Uterus (tissue), 4 donors: Measurements from ENCODE around the gene SMNDC1. TPM values are rescaled to one million over a fixed set of nuclear protein-coding genes. Genes with fewer than 3 reads are reported as not detected.

Experiments
- DNase-seq, 2 donors: peaks; one replicate each; pipeline ENCODE4 v3.0.0-alpha.2; 2019 to 2020
- H3K27ac ChIP-seq, 2 donors: fragments of 200-600 bp; sonication (generic); 1 replicate in 1 of 2; 2 replicates in 1 of 2; pipeline ENCODE4 v1.5.1; 2016 to 2018
- H3K27me3 ChIP-seq, 2 donors: fragments of 200-600 bp; sonication (generic); one replicate each; pipeline ENCODE4 v1.5.1; 2018 to 2019; ENCODE audit warnings: control low read depth in 1 of 2
- H3K36me3 ChIP-seq, 2 donors: fragments of 200-600 bp; sonication (generic); one replicate each; pipeline ENCODE4 v1.5.1; 2019; ENCODE audit warnings: control low read depth in 1 of 2
- H3K4me1 ChIP-seq, 2 donors: fragments of 200-600 bp; sonication (generic); one replicate each; pipeline ENCODE4 v1.5.1; 2018 to 2019; ENCODE audit warnings: control low read depth in 1 of 2
- H3K4me3 ChIP-seq, 2 donors: fragments of 200-600 bp; sonication (generic); 1 replicate in 1 of 2; 2 replicates in 1 of 2; pipeline ENCODE4 v1.5.1; 2018 to 2019; ENCODE audit warnings: mild to moderate bottlenecking in 1 of 2
- H3K9me3 ChIP-seq, 2 donors: fragments of 200-600 bp; sonication (generic); one replicate each; pipeline ENCODE4 v1.5.1; 2019; ENCODE audit warnings: control low read depth in 1 of 2
- POLR2A ChIP-seq, 2 donors: fragments of 450-650 bp; IDR thresholded peaks; one replicate each; pipeline ENCODE4 v1.6.1; 2016; ENCODE audit warnings: antibody characterized with exemption in 2 of 2, mild to moderate bottlenecking in 1 of 2, moderate library complexity in 1 of 2
- intact Hi-C: fragments of 100-400 bp; cut with DNase I; formaldehyde crosslinking; loops from one replicate; pipeline ENCODE4 v1.15.1; 2023; ENCODE audit warnings: low total_unique reads
- total RNA-seq, 4 donors: library from RNA; depleted of rRNA in 3 of 4; stranded (reverse); fragments of >200 nt in 3 of 4; gene quantifications; one replicate each; pipeline versions ENCODE4 v1.1.0 to v1.2.4, GENCODE V29; 2014 to 2023
- TF ChIP-seq, protein P1 (sequence below), 4 experiments: fragments of 200-600 bp in 2 of 4; fragments of 450-650 bp in 2 of 4; sonication (generic) in 2 of 4; IDR thresholded peaks; one replicate each; pipeline ENCODE4 v1.5.1; 2016 to 2019; ENCODE audit warnings: antibody characterized with exemption in 4 of 4, mild to moderate bottlenecking in 2 of 4, moderate library complexity in 1 of 4
- donor health status: DM: yes; HTN: yes; CAD: no.

SMNDC1 gene
- 10 to 100 TPM; 14.6 to 41.2 (median 18.3) TPM for total RNA-seq

DNA sequence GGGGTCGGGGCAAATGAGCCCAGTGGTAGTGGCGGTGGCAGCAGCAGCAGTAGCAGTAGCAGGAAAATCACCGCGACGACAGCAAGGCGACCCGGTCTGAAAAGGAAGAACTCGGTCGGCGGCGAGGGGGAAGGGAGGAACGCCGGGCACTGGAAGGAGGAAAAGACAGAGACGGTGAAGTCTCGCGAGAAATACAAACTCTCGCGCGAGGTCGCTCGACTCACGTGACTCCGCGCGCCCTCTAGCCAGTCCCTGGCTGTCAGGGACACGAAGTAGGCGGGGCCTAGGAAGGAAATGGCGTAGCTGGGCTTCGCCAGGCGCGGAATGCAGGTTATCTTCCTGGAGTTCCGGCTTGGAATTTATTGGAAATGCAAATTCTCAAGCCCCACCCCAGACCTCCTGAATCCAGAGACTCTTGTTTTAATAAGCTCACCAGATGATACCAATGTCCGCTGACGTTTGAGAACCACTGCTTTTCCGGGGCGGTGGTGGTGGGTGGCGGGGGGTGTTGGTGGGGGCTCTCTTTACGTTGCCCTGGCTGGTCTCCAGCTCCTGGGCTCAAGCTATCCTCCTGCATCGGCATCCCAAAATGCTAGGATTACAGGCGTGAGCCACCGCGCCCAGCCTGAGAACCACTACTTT lies at the start of gene SMNDC1:
Gene SMNDC1, minus strand, starts transcription at position 141 of the 642 bp plus-strand sequence. CDS start 1,333 bp downstream, outside the sequence.
- peak; percentile 98 to 99 for DNase-seq
- Histone ChIP-seq H3K4me3 (peak within 1 kb of the TSS; percentile 80 to 91), H3K4me1 (peaks cover 0 to 10% of the 10 kb centered on the region in 2 donors), H3K27ac (peak within 1 kb of the TSS; percentile 93 to 94), H3K27me3 (no peaks in the 10 kb centered on the region), H3K36me3 (no peaks in the 10 kb centered on the region), H3K9me3 (no peaks in the 10 kb centered on the region)
- TF ChIP-seq, protein P1, sequence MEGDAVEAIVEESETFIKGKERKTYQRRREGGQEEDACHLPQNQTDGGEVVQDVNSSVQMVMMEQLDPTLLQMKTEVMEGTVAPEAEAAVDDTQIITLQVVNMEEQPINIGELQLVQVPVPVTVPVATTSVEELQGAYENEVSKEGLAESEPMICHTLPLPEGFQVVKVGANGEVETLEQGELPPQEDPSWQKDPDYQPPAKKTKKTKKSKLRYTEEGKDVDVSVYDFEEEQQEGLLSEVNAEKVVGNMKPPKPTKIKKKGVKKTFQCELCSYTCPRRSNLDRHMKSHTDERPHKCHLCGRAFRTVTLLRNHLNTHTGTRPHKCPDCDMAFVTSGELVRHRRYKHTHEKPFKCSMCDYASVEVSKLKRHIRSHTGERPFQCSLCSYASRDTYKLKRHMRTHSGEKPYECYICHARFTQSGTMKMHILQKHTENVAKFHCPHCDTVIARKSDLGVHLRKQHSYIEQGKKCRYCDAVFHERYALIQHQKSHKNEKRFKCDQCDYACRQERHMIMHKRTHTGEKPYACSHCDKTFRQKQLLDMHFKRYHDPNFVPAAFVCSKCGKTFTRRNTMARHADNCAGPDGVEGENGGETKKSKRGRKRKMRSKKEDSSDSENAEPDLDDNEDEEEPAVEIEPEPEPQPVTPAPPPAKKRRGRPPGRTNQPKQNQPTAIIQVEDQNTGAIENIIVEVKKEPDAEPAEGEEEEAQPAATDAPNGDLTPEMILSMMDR (IDR thresholded peaks at IDR 0.05), result no peak
- TF ChIP-seq POLR2A (IDR thresholded peaks at IDR 0.05), result peak; percentile 70 to 79
- intact Hi-C loops, result no loop called here

DNA sequence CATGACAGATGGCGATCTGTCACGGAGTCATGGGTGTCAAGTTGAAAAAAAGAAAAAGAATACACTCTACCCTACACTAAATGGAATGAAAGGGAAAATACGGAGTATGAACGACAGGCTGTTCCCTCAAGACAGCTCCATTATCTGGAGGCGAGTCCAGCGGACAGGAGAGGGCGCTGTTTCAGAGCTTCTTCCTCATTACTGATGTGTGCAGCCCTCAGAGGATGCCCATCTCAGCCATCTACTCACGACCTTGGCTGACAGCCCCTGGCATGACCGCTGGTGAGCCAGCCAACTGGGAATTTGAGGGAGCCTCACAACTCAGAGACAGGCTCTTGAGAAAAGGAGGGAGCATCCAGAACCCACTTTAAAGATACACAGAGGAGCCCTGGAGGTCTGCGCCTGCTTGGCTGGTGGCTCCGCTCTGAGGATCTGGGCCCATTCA lies 49.6 kb upstream of the SMNDC1 start:
- Histone ChIP-seq H3K4me3 (no peak overlapping the region), H3K36me3 (no peaks in the 10 kb centered on the region), H3K27ac (no peak overlapping the region), H3K4me1 (no peaks in the 10 kb centered on the region), H3K27me3 (no peaks in the 10 kb centered on the region), H3K9me3 (no peaks in the 10 kb centered on the region)
- DNase-seq, result peak; percentile 53 to 69
- intact Hi-C loops, result no loop called here
- TF ChIP-seq, protein P1 (IDR thresholded peaks at IDR 0.05), result peak; percentile 38 to 58 (median 48)
- TF ChIP-seq POLR2A (IDR thresholded peaks at IDR 0.05), result no peak

DNA sequence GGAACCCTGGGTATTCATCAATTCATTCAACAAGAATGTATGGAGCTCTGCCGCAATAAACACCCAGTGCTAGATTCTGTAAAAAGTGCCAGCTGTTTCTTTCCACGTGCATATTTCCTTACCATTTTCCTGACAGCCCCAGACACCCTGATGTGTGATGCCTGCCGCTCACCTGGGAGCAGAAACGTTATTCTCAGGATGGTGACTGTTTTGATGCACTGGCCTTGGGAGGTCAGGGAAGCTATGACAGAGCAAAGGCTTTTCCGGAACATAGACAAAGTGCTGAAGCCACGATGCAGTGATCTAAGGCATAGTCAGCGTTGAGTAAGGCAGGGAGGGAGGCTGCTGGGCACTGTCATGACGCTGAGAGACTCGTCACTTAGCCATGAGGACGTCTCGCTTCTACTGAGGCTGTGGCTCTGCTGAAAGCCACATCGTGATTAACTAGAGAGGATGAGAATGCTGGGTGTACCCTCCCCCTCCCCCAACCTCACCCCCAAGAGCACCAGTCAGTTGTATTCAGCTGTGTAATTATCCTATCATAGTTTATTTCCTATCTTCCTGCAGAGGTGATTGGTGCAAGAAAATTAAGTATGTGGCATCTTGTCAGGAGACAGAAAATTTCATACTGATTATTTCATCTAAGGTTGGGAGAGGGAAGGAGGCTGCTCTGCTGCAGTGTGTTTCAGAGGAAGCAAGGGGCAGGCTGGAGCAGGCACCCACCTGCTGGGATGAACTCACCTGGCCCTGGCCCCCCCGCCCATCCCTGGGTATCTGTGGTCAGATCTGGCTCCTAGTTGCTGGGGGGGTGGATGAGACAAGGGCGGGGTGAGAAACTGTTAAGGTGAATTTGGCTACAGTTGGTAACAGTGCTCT lies 48.8 kb upstream of the SMNDC1 start:
- no peak for DNase-seq

DNA sequence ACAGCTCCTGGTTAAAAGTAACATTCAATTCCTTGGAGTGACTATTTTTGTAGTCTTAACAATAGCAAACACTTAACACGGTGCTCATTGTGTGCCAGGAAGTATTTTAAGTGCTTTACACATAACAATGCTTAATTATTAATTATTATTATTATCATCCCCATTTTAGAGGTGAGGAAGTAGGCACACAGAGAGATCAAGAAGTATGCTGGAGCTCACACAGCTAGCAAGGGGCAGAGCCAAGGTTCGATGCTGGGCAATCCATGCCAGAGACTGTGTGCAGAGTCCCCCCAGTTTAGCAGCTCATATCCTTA lies 48.2 kb upstream of the SMNDC1 start:
- no peak for DNase-seq
- Histone ChIP-seq H3K36me3 (no peaks in the 10 kb centered on the region), H3K27me3 (no peaks in the 10 kb centered on the region), H3K4me3 (no peak overlapping the region), H3K9me3 (no peaks in the 10 kb centered on the region), H3K27ac (no peak overlapping the region), H3K4me1 (no peaks in the 10 kb centered on the region)
- no peak for TF ChIP-seq POLR2A (IDR thresholded peaks at IDR 0.05)
- TF ChIP-seq, protein P1 (IDR thresholded peaks at IDR 0.05), result no peak
- intact Hi-C loops, result no loop called here

More for the DNA sequence above, 48.8 kb upstream of the SMNDC1 start:
- TF ChIP-seq POLR2A (IDR thresholded peaks at IDR 0.05), result no peak
- TF ChIP-seq, protein P1 (IDR thresholded peaks at IDR 0.05), result no peak
- Histone ChIP-seq H3K4me1 (no peaks in the 10 kb centered on the region), H3K27me3 (no peaks in the 10 kb centered on the region), H3K4me3 (no peak overlapping the region), H3K36me3 (no peaks in the 10 kb centered on the region), H3K27ac (no peak overlapping the region), H3K9me3 (no peaks in the 10 kb centered on the region)
- intact Hi-C loops, result no loop called here

DNA sequence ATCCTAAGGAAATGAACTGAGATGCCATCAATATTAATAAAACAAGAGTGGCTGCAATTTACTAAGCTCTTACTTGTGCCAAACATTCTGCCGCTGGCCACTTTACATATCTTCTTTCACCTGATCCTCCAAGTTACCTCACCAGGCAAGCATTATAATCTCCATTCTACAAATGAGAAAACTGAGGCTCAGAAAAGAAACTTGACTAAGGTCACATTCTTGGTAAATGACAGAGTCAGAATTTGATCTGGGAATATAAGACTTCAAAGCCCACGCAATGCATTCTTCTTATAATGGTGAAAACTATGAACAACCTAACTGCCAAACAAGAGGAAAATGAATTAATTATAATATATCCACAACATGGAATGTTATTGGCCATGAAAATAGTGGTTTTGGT lies 46.1 kb upstream of the SMNDC1 start:
- TF ChIP-seq, protein P1 (IDR thresholded peaks at IDR 0.05), result no peak
- Histone ChIP-seq H3K4me3 (no peak overlapping the region), H3K4me1 (no peaks in the 10 kb centered on the region), H3K9me3 (no peaks in the 10 kb centered on the region), H3K27ac (no peak overlapping the region), H3K27me3 (no peaks in the 10 kb centered on the region), H3K36me3 (no peaks in the 10 kb centered on the region)
- no peak for DNase-seq
- intact Hi-C loops, result no loop called here
